SKM-1 (cell line): Measurements from ENCODE around the gene TRAPPC3.
A peak's percentile ranks its signal among the peaks of the same experiment; 100 is the strongest.

Source experiments
- DNase-seq: peaks from one replicate; lab custom pipeline; 2025; ENCODE audit not compliant: unreplicated experiment; lab: John Stamatoyannopoulos, UW

The TRAPPC3 gene

DNA sequence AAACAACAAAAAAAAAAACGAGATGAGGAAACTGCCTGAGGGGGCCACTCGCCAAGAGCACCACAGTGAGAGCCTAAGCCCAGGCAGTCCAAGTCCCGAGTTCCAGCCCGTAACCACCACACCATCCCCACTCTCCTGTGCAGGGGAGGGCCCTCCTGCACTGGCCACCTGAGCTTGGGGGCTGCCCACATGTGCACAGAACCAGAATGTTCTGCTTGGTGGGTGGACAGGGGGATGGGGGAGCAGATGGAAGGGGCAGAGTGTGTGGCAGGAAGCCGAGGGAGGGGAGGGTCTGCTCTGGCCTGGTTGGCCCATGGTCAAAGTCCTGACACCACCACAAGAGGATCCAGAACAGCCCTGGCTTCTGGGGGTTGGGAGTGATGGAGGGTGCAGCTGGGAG is 43.0 kb downstream of the TRAPPC3 start:
- no peak for DNase-seq

DNA sequence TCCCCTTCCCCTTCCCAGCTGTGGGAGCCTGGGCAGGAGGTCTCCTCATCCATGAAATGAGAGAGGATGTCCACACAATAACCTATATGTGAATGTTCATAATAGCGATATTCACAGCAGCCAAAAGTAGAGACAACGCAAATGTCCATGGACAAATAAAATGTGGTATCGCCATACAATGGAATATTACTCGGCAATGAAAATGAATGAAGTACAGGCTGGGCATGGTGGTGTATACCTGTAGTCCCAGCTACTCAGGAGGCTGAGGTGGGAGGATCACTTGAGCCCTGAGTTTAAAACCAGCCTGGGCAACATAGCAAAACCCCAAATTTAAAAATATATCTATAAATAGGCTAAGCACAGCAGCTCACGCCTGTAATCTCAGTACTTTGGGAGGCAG is 47.7 kb downstream of the TRAPPC3 start:
- DNase-seq: no peak

DNA sequence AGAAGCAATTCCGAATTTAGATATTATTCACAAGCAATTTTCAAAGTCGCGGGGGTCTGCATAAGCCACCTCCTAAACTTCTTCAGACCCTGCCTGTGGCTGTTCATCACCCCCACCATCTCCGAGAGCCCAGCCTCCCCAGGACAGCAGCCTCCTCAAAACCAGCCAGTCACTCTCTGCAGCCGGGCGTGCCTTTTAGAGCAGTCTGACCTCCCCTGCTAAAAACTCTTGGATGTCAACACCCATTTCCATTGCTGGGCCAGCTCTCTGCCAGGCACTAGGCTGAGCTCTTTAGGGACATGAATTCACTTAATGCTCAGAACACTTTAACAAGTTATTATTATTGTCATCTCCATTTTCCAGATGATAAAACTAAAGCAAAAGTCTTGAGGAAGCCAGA is 48.9 kb downstream of the TRAPPC3 start:
- no peak for DNase-seq

DNA sequence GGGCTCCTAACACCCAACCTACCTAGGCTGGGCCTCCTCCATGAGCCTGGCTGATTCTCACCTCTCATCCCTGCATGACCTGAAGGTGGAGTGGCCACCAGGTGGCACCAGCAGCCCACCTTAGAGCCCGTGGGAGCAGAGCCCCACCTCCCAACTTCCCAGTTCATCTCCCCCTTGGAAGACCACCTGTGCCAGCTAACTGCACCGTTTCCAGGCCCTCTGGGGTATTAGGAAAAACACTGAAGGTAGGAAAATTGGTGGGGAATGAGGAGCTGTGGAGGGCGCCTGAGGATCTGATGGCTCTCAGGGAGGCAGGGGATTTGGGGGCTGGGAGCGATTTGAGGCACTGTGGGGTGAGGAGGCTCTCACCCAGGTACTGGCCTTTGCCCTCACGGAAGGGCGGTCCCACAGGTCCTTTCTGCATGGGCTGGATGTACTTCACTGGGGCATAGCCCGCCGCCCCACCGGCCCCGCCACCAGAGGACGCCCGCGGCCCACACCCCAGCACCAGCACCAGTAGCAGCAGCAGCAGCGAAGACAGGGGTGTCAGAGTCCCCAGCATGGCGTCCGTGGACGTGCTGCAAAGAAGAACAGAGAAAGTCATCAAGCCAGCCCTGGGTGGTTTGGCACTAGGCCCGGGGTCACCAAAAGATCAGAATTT is 49.5 kb downstream of the TRAPPC3 start:
- DNase-seq: peak; percentile 49

DNA sequence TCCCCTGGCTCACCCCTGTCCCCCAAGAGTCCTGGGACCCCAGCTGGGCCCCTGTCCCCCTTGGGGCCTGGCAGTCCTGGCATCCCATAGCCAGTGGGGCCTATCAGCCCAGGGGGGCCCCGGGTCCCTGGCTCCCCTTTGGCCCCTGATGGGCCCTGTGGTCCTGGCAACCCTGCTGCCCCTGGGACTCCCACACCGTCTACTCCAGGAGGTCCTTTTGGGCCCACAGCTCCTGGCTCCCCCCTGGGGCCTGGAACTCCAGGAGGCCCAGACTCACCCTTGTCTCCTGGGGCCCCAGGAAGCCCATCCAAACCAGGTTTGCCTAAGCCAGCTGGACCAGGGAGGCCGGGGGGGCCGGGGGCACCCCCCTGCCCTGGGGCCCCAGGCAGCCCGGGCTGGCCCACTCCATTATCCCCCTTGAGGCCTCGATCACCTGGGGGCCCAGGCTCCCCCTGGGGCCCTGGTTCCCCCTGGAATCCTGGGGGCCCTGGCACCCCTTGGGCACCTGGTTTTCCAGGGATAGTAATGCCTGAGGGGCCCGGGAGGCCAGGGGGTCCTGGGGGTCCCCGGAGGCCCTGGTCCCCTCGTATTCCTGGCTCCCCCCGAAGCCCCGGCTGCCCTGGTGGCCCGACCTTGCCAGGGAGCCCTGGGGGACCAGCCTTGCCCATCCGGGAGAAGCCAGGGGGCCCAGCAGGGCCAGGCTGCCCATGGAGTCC is 50.5 kb downstream of the TRAPPC3 start:
- DNase-seq: no peak

DNA sequence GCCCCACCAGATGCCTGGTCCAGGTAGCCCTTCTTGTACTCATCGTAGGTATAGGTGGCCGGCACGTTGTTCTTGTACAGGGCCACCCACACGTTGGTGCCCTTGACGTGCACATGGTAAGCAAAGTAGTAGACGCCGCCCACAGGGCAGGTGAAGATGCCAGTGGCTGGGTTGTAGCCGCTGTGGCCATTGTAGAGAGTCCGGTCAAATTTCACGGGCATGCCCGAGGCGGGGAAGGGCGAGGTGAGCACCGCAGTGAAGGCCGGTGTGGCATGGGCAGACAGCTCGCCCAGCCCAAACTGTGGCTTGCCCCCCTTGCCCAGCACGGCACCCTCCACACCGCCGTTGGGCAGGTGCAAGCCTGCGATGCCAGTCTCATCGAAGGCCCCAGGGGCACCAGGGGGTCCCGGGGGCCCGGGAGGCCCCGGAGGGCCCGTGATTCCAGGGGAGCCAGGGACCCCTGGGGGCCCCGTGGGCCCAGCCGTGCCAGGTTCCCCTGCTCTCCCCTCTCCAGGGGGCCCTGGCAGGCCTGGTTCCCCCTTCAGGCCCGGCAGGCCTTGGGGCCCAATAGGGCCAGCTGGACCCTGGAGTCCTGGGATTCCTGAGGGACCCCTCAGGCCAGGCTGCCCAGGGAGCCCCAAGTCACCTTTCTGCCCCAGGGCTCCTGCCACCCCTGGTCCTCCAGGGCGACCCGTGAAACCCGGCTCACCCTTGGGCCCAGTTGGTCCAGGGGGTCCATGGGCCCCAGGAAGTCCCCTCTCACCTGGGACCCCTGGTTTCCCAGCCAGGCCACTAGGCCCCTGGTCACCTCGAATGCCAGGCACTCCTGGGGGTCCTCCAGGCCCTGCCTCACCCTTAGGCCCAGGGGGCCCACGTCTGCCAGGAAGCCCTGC is 51.3 kb downstream of the TRAPPC3 start:
- DNase-seq: no peak

DNA sequence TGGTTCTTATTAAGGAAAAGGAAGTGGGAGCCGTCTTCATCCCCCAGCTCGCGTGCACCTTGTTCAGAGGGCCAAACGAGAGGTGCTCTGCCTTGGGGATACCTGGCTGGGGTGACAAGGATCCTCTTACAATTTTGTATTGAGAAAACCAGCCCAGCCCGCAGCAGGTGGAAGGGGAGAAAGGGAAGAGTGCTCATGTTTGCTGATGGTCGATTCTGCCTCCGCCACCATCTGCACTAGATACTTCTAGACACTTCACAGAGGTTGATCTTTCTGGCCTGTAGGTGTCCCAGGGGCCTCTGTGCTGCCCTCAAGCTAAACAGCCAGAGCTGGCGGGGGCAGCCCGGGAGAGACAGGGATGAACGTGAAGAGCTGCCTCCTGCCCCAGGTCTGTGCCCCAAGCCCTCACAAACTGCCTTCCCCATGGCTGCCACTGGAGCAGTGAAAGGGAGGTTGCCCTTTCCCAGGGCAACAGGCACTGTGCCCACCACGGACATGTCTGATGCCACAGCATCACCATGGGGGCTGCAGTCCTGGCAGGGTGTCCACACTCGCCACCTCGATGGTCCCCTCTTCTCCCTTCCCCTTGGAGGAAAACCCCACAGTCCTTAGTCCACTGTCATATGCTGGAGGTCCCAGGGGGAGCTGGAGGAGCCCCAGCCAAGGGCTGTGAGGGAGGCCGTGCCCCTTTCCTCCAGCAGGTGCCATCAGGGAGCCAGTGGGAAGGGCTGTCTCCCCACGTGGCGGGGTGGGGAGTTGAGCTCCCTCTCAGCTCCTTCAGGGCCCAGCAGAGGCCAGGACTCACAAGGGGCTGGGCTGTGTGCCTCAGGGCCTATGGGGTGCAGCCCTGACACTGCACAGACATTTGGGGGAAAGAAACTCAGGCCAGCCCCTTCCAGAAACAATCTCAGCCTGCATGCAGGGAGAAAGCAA is 52.5 kb downstream of the TRAPPC3 start:
- DNase-seq: no peak

DNA sequence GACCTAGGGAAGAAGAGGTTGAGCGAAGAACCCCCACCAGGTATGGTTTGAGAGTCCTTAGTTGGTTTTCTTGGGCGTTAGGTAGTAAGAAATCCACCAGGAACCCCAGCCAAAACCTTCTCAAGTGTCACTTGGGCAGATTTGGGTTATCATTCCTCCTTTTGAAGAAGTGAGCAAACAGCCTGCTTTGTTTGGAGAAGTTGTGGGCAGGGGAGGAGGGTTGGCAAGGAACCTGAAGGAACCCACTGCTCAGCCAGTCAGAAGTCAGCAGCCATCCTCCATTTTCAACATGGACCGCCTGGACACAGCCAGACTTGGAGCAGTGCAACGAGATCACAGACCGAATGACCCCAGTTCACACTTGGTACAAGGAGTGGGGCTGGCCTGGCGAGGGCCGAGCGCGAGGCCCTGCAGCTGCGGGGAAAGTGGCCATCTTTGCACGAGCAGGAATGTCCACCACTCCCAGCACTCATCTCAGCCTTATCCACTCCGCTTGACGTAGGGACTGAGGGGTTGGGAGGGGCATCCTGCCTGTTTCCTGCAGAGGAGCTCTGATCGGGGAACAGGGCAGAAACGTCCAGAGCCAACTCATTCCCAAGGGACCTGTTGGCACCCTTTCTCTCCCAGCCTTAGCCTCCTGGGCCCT is 53.4 kb downstream of the TRAPPC3 start:
- DNase-seq: peak; percentile 62

DNA sequence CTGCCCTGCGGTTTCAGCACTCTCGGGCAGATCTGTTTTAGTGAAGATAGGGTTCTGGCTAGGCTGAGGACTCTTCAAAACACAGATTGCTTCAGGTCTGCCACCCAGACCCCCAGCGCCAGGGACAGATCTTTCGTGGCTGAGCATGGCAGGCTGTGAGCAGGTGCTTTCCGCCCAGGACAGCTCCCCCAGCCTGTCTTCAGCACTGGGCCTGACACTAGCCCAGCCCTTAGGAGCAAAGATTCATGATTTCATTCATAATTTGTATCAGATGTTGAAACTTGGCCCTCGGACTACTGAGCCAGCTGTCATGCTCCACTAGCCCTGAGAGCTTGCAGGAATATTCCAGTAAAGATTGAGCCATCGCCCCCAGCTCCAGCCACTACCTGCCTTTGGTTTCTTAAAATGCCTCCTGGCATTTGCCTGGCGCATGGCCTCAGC is 54.6 kb downstream of the TRAPPC3 start:
- no peak for DNase-seq

DNA sequence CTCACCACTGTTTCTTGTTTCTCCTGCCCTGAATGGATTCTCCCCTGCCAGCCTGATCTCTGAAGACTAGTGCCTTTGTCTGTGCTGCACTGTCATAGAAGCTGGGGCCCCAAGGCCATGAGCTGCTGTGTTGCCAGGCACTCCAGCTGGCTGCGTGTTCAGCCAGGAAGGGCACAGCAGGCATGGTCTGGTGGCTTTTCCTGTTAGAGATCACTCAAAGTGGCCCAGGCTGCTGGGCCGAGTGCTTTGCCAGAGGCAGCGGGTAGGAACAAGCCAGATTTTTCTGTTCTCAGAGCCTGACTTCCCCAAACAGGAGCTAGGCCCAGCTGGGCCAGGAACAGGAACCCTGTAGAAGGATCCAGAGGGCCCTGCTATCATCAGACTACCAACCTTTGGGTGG is 55.4 kb downstream of the TRAPPC3 start:
- no peak for DNase-seq

DNA sequence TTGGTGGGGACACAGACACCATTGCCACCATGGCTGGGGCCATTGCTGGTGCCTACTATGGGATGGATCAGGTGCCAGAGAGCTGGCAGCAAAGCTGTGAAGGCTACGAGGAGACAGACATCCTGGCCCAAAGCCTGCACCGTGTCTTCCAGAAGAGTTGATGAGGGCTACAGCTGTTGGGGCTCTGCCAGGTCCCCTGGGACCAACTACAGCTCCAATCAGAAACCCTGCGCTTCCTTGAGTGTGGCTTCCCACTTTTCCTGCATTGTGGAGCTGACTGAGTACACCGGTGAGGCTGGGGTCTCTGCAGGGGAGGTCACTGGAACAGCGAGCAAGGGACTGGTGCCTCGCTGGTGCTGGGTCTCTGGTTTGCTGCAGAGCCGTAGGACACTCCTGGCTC is 56.1 kb downstream of the TRAPPC3 start:
- DNase-seq: no peak

DNA sequence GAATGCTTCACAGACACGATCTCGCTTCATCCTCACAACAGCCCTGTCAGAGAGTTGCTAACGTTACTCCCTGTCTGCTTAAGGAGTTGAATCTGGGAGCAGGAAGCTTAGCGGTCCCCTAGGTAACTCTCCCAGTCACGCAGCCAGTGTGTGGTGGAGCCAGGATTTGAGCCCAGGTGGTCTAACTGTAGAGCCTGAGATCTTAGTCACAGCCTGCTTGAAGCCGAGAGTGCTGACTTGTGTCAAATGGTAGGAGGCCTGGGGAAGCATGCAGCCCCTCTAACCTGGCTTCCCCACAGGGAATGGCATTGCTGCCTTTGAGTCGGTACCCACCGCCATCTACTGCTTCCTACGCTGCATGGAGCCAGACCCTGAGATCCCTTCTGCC is 56.5 kb downstream of the TRAPPC3 start:
- no peak for DNase-seq

DNA sequence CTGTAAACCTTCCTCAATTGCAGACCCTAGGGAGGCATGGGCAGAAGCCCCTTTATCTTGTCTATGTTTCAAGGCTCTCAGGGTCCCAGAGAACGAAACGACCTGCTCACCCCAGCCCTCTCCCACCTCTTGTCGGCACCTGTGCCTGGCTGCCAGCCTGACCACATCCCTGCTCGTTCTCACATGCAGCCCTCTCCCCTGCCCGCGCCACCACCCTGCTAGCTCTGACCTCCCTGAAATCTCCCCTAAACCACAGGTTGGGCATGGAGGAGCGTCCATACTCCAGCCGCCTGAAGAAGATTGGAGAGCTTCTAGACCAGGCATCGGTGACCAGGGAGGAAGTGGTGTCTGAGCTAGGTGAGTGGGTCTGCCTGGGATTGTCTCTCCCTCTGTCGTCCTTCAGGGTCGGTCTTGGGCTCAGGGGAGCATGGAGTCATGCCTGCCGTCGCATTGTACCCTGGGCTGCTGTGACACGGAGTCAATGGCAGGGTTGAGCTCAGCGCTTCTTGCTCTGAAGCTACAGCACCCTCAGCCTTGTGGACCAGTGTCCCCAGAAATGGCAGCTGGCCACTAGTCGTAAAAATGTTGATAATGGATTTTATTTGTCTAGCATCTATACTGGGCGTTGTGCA is 57.0 kb downstream of the TRAPPC3 start:
- DNase-seq: no peak

DNA sequence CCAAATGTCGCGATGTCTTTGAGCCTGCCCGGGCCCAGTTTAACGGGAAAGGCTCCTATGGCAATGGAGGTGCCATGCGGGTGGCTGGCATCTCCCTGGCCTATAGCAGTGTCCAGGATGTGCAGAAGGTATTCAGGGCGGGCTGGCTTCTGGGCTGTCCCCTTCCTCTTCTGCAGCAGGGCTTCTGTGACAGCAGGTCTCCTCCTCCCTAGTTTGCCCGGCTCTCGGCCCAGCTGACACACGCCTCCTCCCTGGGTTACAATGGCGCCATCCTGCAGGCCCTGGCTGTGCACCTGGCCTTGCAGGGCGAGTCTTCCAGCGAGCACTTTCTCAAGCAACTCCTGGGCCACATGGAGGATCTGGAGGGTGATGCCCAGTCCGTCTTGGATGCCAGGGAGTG is 57.6 kb downstream of the TRAPPC3 start:
- DNase-seq: no peak

DNA sequence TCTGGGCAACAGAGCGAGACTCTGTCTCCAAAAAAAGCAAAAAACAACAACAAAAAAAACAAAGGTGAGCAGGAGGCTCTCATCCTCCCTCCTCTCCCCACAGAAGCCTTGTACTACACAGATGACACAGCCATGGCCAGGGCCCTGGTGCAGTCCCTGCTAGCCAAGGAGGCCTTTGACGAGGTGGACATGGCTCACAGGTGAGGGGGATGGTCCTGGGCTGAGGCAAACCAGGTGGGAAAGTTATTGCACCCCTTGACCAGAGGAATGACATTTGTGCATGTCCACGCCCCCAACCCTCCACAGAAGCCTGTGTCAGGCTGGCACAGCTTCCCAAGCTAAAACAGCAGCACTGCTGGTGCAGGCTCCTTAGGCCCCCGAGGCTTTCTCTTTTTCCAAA is 58.1 kb downstream of the TRAPPC3 start:
- no peak for DNase-seq

DNA sequence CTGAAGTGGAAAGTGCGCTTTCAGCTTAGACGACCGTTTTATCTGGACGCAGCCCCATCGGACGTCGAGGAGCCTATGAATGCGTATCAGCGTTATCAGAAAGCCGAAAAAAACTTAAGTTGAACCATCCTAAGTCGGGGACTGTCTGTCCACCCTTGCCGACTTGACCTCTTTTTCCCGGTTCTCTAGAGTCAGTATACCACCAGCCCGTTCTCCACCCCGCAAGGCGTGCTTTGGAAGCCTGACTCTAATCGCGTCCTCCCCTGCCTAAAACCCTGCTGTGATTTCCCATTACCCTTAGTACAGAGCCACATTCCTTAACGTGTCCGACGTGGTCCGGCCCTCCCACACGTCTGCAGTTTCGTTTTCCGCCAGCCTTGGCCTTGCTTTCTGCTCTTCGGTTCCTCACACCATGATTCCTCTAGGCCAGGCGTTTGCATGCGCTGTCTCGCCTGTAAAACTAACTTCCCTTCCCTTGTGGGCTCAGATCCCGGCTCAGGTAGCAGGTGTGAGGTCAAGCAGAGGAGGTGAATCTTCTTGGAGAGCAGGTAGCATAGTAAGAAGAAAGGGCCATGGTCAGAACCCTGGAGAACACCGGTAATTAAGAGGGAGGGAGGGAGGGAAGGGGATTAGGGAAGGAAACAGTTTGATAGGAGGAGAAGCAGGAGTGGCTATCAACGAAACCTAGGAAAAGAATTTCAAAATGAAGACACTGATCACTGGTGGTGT is 59.7 kb downstream of the TRAPPC3 start:
- DNase-seq: no peak

DNA sequence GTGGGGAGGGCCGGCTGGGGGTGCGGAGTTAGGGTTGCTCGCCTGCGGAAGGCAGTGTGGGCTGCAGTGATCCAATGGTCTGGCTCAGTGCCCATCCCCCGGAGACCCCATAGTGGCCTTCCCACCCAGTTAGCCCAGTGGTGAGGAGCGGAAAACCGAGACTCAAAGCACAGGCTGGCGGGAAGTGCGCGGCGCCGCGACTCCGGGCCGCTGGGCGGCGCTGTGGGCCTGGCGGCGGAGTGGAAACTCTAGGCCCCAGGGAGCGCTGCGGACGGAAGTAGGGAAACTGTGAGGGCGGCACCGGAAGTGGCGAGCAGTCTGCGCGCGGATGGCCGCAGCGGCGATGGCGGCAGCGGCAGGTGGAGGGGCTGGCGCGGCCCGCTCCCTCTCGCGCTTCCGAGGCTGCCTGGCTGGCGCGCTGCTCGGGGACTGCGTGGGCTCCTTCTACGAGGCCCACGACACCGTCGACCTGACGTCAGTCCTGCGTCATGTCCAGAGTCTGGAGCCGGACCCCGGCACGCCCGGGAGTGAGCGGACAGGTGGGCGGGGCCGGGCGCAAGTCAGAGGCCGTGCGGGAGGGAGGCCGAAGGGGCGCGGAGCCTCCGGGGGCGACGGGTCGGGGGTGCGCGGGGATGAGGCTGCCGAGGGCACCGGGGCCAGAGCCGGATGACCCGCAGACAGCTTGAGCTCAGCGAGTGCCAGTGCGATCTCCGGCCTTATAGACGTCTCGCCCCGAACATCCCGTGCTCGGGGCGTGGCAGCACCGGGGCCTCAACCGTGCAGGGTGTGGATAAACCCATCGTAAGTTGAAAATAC is 60.5 kb downstream of the TRAPPC3 start, which contains the start of gene ADPRS:
Gene ADPRS (plus strand): TSS at position 316 of the 816 bp plus-strand sequence. CDS start 13 bp downstream, at position 329.
- DNase-seq: peak; percentile 86

DNA sequence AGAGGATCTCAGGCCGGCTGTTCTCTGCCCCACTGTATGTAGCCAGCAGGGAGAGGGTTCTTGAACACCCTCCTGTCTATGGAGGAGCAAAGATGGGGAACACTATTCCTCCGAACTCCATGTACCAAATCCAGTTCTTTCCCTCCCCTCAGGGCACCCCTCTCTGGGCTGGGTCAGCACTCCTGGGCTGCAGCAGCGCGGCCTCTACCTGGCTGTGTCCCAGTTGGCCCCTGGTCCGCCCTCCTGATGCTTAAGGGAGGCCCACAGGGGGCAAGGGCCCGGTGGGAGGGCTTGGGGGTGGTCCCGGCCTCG is 61.1 kb downstream of the TRAPPC3 start:
- no peak for DNase-seq
